Measurements from ENCODE around the gene DOLPP1.

Gene DOLPP1

GRCh38 chr9:129107651-129108050 is 26.7 kb downstream of the DOLPP1 start (continued):
- TF ChIP-seq ZNF449 (tag by site-specific recombination; IDR thresholded peaks at IDR 0.05) (no peak), ZNF585B (tag by site-specific recombination; IDR thresholded peaks at IDR 0.05) (no peak), ZNF211 (tag by site-specific recombination; IDR thresholded peaks at IDR 0.05; ENCODE audit: low read depth) (no peak), ZNF138 (tag by site-specific recombination; IDR thresholded peaks at IDR 0.05; ENCODE audit: borderline replicate concordance) (no peak), ZNF837 (tag by site-specific recombination; IDR thresholded peaks at IDR 0.05) (no peak), ZNF350 (tag by site-specific recombination; IDR thresholded peaks at IDR 0.05) (no peak), ZNF549 (tag by site-specific recombination; IDR thresholded peaks at IDR 0.05) (no peak), PBX3 (CRISPR knock-in tag; IDR thresholded peaks at IDR 0.05) (no peak), MEIS1 (CRISPR knock-in tag; IDR thresholded peaks at IDR 0.05; ENCODE audit: borderline replicate concordance) (no peak), ZNF645 (tag by site-specific recombination; IDR thresholded peaks at IDR 0.05) (no peak)

GRCh38 chr9:129108083-129108804 is 27.3 kb downstream of the DOLPP1 start:
- H3K9me3 ChIP-seq (ENCODE audit: control insufficient read depth, insufficient read depth, low read depth, low read length) = no peaks in the 10 kb centered on the region
- no peaks in the 10 kb centered on the region for H3K4me1 ChIP-seq (ENCODE audit: control insufficient read depth, insufficient read depth, low read length)
- no peak overlapping the region for H3K27ac ChIP-seq (ENCODE audit: extremely low read depth, low read depth, low read length)
- TF ChIP-seq EGR2 (tag by site-specific recombination; IDR thresholded peaks at IDR 0.05; ENCODE audit: low read depth) (no peak), SCRT2 (tag by site-specific recombination; IDR thresholded peaks at IDR 0.05) (peak; percentile 47), CTCF (tag by site-specific recombination; IDR thresholded peaks at IDR 0.05) (no peak)
- ChIA-PET POLR2A (interaction anchor here (0.5 kb wide), 1 partner anchor 16 kb away, joined by 4 read pairs; no protein-coding TSS in a partner anchor), CTCF (interaction anchor here (0.6 to 2.1 kb wide), 3 partner anchors 11 to 640 kb away, joined by 3 to 6 read pairs (median 5); no protein-coding TSS in a partner anchor)
- H3K36me3 ChIP-seq (ENCODE audit: control insufficient read depth in 2 of 2, insufficient read depth in 1 of 2, low read length in 2 of 2) = peaks cover 0 to 8% of the 10 kb centered on the region in 2 experiments; a peak in 2 of 3 replicates
- no peak overlapping the region for H3K4me3 ChIP-seq (ENCODE audit: low read depth, low read length)

- Histone ChIP-seq H3K27ac (ENCODE audit: extremely low read depth, low read depth, low read length) (no peak overlapping the region), H3K36me3 (ENCODE audit: control insufficient read depth in 2 of 2, insufficient read depth in 1 of 2, low read length in 2 of 2) (peaks cover 0 to 8% of the 10 kb centered on the region in 2 experiments; a peak in 2 of 3 replicates)
- POLR2A ChIA-PET = interaction anchor here (1.1 to 3.7 kb wide), 2 partner anchors 13 to 28 kb away, joined by 4 to 23 read pairs; partner anchors contain the start of gene DOLPP1
- no peak for TF ChIP-seq ZNF664 (tag by site-specific recombination; IDR thresholded peaks at IDR 0.05)
- peak; percentile 9; the same call in 1 of the 2 replicates for TF ChIP-seq GLIS1 (tag by site-specific recombination; IDR thresholded peaks at IDR 0.05)
- 0 out of 2 replicates have a peak, but pooled peaks have one; percentile 12 for TF ChIP-seq IKZF3 (tag by site-specific recombination; IDR thresholded peaks at IDR 0.05)
- TF ChIP-seq TCF7L2 (IDR thresholded peaks at IDR 0.05; ENCODE audit: borderline replicate concordance, low read depth, low read length) = no peak
- TF ChIP-seq ZFP3 (tag by site-specific recombination; IDR thresholded peaks at IDR 0.05; ENCODE audit: low read depth) = no peak
- no peak for TF ChIP-seq ZNF426 (tag by site-specific recombination; IDR thresholded peaks at IDR 0.05)
- TF ChIP-seq ZNF280D (tag by site-specific recombination; IDR thresholded peaks at IDR 0.05) = no peak
- no peak for TF ChIP-seq PBX3 (CRISPR knock-in tag; IDR thresholded peaks at IDR 0.05)
These were observed 28.1 kb downstream of the DOLPP1 start for GRCh38 chr9:129108805-129109536.

More at GRCh38 chr9:129108805-129109536, 28.1 kb downstream of the DOLPP1 start:
- CTCF ChIA-PET = interaction anchor here (0.6 to 2.1 kb wide), 3 partner anchors 11 to 641 kb away, joined by 3 to 6 read pairs (median 5); no protein-coding TSS in a partner anchor
- no peak overlapping the region for H3K4me3 ChIP-seq (ENCODE audit: low read depth, low read length)
- no peaks in the 10 kb centered on the region for H3K9me3 ChIP-seq (ENCODE audit: control insufficient read depth, insufficient read depth, low read depth, low read length)
- peaks cover 4% of the 10 kb centered on the region; the same call in 1 of the 2 replicates for H3K4me1 ChIP-seq (ENCODE audit: control insufficient read depth, insufficient read depth, low read length)

All from HEK293 (cell line).